DND-41 (cell line): ENCODE measurements around the gene SNTB2.

ENCODE experiments used
- EZH2 ChIP-seq: IDR thresholded peaks from 3 replicates; pipeline ENCODE4 v1.6.1; 2012; ENCODE audit warnings: borderline replicate concordance, low read depth, mild to moderate bottlenecking, moderate library complexity, low read length, inconsistent platforms; ENCODE audit not compliant: severe bottlenecking
- TF ChIP-seq, protein P1 (sequence below): IDR thresholded peaks from 2 replicates; pipeline ENCODE4 v1.5.1; 2012; ENCODE audit warnings: borderline replicate concordance, low read length, moderate library complexity, mild to moderate bottlenecking; ENCODE audit not compliant: poor library complexity, severe bottlenecking; ENCODE audit errors: extremely low read depth

DNA sequence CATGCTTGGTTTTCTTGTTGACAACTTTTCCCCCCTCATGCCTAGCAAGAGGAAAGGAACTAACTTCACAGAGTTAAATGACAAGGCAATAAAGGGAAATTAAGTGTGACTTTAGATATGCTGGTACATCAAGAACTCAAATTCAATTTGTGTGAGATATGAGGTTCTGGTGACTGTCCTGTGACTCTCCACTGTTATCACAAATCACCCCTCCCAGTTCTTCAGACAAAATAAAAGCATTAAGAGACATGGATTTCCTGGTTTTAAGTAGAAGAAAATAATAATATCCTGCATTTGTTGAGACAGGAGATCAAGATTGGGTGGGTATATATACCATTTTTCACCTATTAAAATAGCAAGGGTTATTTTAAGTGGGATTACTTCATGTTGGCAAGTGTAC lies 46.2 kb downstream of the SNTB2 start:
- TF ChIP-seq, protein P1, sequence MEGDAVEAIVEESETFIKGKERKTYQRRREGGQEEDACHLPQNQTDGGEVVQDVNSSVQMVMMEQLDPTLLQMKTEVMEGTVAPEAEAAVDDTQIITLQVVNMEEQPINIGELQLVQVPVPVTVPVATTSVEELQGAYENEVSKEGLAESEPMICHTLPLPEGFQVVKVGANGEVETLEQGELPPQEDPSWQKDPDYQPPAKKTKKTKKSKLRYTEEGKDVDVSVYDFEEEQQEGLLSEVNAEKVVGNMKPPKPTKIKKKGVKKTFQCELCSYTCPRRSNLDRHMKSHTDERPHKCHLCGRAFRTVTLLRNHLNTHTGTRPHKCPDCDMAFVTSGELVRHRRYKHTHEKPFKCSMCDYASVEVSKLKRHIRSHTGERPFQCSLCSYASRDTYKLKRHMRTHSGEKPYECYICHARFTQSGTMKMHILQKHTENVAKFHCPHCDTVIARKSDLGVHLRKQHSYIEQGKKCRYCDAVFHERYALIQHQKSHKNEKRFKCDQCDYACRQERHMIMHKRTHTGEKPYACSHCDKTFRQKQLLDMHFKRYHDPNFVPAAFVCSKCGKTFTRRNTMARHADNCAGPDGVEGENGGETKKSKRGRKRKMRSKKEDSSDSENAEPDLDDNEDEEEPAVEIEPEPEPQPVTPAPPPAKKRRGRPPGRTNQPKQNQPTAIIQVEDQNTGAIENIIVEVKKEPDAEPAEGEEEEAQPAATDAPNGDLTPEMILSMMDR, result no peak
- no peak for TF ChIP-seq EZH2
